B cell (primary cell): ENCODE measurements around the gene RNF150.

Source experiments
- CTCF ChIP-seq: fragments of 200-600 bp; IDR thresholded peaks from one replicate; pipeline ENCODE4 v1.8.0; 2022; ENCODE audit warnings: antibody characterized with exemption, mild to moderate bottlenecking
- EZH2 ChIP-seq: IDR thresholded peaks from 2 replicates; pipeline ENCODE4 v1.6.1; 2012; ENCODE audit warnings: borderline replicate concordance, low read depth, mild to moderate bottlenecking, moderate library complexity, low read length; ENCODE audit not compliant: insufficient read depth, poor library complexity, severe bottlenecking

GRCh38 chr4:140862177-140862442 lies 271.2 kb downstream of the RNF150 start:
- no peak for TF ChIP-seq CTCF
- TF ChIP-seq EZH2: no peak
